ENCODE results near the gene ARHGEF12. TPM values are rescaled to one million over a fixed set of nuclear protein-coding genes. Genes with fewer than 3 reads are reported as not detected.
A peak's percentile ranks its signal among the peaks of the same experiment; 100 is the strongest.

ARHGEF12 gene
- total RNA-seq, 2 donors from 2014 or later, result 11.2 to 14.2 TPM

DNA sequence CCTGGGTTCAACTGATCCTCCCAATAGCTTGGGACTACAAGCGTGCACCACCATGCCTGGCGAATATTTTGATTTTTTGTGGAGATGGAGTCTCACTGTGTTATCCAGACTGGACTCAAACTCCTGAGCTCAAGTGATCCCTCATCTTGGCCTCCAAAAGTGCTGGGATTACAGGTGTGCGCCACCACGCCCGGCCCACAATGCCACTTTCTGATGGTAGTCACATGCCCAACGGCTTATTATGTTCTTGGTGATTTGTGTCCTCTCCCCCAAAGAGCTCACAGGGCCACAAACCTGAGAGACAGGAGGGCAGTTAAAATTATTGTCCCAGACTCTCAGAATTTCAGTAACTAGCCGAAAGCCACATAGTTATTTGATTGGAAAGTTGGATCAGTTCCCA, 185.0 kb downstream of the ARHGEF12 start:
- DNase-seq (ENCODE audit: low spot score in 2 of 2) (no peak), ATAC-seq (no peak)
- H3K27ac Mint-ChIP-seq, result no peak overlapping the region
- no peaks in the 10 kb centered on the region for H3K9me3 Mint-ChIP-seq
- no peaks in the 10 kb centered on the region for H3K36me3 Mint-ChIP-seq

DNA sequence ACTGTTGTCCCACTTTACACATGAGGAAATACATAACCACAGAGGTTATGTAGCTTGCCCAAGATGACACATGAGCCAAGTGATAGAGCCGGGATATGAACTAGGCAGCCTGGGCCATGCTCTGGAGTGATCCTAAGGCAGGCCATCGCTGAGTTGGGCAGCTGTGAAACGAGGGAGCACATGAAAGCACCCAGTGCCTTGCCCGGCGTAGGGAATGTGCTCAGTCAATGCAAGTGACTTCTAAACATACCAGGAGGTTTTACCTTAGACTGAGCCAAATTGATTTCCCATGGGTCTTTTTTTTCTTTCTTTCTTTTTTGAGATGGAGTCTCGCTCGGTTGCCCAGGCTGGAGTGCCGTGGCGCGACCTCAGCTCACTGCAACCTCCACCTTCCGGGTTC, 185.8 kb downstream of the ARHGEF12 start:
- ATAC-seq (no peak), DNase-seq (ENCODE audit: low spot score in 2 of 2) (no peak)
- Mint-ChIP-seq H3K36me3 (no peaks in the 10 kb centered on the region), H3K27ac (no peak overlapping the region), H3K9me3 (no peaks in the 10 kb centered on the region)

DNA sequence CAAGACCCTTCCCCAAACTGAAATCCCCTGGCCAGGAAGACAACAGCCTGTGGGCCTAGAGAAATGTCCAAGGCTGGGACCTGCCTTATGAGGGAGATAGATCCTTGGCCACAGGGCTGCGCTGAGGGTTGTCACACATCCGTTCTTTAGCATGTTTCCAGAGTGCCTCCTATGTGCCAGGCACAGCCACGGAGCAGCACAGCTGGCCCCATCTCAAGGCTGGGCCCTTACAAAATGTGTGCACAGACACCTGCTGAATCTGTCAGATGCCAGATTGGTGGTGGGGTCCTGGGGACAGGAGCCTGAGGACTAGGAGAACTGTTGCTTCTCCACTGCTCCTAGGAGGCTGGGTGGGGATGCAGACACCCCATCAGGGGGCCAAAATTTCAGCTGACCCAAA, 186.5 kb downstream of the ARHGEF12 start:
- Mint-ChIP-seq H3K9me3 (no peaks in the 10 kb centered on the region), H3K27ac (no peak overlapping the region), H3K36me3 (no peaks in the 10 kb centered on the region)
- ATAC-seq, result no peak
- DNase-seq (ENCODE audit: low spot score in 2 of 2), result peak in 1 of 2 donors; percentile 35

DNA sequence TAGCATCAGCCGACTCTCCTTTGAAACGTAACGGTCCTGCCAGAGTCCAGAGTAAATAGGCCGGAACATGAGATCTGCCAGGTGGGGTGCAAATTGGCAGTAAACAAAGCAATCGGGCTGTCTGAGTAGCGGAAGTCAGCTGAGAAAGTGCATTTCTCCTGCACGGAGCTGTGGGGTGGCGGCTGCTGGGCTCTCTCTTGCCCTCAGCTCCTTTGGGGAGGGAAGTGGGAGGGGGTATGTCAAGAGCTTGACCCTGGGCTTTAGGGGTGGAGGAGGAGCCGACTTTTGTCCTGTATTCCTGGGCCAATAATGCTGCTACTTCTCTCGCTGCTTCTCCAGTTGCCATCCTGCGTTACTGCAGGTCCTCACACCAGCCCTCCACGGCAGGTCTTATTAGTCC, 187.0 kb downstream of the ARHGEF12 start:
- ATAC-seq, result no peak
- DNase-seq (ENCODE audit: low spot score in 2 of 2), result no peak
- H3K36me3 Mint-ChIP-seq, result no peaks in the 10 kb centered on the region
- no peaks in the 10 kb centered on the region for H3K9me3 Mint-ChIP-seq
- no peak overlapping the region for H3K27ac Mint-ChIP-seq

DNA sequence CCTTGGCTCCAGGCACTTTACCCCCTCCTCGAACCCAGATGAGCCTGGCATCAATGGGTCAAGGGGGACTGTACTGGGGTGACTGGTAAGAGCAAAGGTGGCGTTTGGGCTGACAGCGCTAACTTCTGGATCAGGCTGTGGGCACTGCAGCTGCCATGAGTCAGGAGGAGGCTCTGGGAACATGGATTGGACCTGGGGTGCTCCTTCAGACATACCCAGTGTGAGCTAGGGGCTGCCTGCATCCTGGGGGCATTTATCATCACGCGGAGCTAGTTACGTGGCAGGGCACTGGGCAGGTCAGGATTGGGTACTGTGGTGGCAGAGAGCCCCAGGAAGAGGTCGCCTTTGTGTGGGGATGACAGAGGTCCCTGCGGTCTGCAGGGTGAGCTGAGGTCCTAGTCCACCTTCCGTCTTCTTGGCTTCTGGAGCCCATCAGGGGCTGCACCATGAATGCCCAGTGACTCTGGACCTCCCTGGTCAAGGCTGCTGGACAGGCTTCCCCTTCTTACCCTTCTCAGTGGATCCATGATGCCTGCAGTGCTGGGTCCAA, 188.4 kb downstream of the ARHGEF12 start:
- Mint-ChIP-seq H3K27ac (no peak overlapping the region), H3K36me3 (no peaks in the 10 kb centered on the region), H3K9me3 (no peaks in the 10 kb centered on the region)
- ATAC-seq (no peak), DNase-seq (ENCODE audit: low spot score in 2 of 2) (no peak)

DNA sequence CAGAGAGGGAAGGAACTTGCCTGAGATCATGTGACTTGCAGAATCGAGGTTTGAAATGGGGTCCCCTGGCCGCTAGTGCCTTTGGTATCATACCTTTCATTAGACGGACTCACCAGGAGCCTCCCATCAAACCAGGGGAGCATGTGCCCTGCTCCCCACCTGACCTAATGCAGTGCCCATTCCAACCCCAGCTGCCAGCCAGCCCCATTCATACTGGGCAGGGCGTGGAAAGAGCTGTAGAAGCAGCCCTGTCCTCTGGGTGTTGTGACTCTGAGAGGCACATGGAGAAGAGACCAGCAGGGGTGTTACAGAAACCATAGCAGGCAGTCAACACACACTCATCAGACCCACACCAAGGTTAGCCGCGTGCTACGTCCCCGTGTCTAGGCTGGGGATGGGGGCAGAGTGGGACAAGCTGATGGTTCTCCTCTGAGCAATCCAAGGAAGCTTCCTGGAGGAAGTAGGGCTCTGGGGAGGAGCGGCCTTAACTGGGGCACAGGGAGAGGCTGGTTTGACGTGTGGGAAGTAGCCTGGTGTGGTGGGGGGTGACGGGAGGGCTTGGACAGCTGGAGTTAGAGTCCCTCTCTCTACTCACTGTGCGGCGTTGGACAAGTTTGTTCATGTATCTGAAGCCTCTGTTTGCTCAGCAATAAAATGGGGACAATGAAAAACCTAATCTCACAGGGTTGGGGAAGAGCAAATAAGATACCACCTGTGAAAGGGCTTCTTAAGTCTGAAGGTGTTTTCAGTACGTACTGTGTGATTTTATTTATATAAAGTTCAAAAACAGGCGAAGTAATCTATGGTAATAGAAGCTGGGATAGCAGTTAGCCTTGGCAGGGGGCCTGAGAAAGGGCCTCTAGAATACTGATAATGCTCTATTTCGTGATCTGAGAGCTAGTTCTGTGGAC, 189.3 kb downstream of the ARHGEF12 start:
- ATAC-seq, result no peak

DNA sequence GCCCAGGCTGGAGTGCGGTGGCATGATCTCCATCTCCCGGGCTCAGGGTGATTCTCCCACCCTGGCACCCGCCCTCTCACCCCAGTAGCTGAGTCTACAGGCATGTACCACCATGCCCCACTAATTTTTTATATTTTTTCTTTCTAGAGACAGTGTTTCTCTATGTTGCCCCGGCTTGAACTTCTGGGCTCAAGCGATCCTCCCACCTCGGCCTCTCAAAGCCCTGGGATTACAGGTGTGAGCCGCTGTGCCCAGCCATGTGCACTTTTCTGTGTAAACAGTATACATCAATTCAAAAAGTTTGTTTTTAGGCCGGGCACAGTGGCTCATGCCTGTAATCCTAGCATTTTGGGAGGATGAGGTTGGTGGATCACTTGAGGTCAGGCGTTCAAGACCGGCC, 190.0 kb downstream of the ARHGEF12 start:
- H3K27ac Mint-ChIP-seq, result no peak overlapping the region
- DNase-seq (ENCODE audit: low spot score in 2 of 2) (no peak), ATAC-seq (no peak)
- H3K36me3 Mint-ChIP-seq, result no peaks in the 10 kb centered on the region
- H3K9me3 Mint-ChIP-seq, result no peaks in the 10 kb centered on the region

More for the DNA sequence above, 189.3 kb downstream of the ARHGEF12 start:
- no peak overlapping the region for H3K27ac Mint-ChIP-seq
- H3K36me3 Mint-ChIP-seq, result no peaks in the 10 kb centered on the region
- no peaks in the 10 kb centered on the region for H3K9me3 Mint-ChIP-seq
- no peak for DNase-seq (ENCODE audit: low spot score in 2 of 2)

DNA sequence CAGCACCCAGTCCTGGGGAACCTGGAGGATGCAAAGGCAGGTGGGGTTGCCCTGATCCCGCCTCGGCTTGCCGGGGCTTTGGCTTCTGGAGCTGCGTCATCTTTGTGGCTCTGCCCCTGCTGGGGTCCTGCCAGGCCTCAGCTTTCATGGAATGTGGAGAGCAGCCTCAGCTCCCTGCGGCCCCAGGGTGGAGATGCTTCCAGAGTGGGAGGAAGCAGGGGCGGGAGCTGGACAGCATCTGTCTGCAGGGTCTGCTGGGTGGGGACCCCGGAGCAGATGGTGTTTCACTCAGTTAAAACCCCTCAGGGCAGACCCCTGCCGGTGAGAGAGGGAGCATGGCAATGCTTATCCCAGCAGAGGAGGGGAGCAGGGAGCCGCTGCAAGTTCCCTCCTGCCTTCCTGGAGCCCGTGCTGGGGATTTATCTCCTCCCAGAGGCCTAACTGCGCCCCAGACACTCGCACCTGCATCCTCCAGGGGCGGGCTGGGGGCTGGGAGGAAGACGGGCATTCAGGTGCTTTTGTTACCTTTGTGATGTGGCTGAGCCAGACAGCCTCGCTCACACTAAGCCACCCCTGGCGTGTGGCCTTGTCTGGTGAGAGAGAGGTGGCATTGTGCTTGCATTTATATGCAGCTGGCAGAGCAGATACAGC, 191.0 kb downstream of the ARHGEF12 start:
- no peak overlapping the region for H3K27ac Mint-ChIP-seq
- no peak for DNase-seq (ENCODE audit: low spot score in 2 of 2)
- H3K9me3 Mint-ChIP-seq, result no peaks in the 10 kb centered on the region
- ATAC-seq, result no peak
- no peaks in the 10 kb centered on the region for H3K36me3 Mint-ChIP-seq

DNA sequence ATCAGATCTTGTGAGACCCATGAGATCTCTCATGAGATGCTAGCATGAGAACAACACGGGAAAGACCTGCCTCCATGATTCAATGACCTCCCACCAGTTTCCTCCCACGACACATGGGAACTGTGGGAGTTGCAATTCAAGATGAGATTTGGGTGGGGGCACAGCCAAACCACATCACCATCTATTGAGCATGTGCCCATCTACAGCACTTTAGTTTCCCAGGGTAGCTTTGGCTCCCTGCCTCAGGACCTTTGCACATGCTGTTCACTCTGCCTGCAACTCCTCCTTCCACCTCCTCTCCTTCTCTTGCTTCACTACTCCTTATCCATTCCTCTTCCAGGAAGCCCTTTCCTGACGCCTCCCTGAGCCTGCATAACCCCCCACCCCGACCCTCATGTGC, 192.5 kb downstream of the ARHGEF12 start:
- Mint-ChIP-seq H3K9me3 (no peaks in the 10 kb centered on the region), H3K27ac (no peak overlapping the region), H3K36me3 (no peaks in the 10 kb centered on the region)
- ATAC-seq (no peak), DNase-seq (ENCODE audit: low spot score in 2 of 2) (no peak)

DNA sequence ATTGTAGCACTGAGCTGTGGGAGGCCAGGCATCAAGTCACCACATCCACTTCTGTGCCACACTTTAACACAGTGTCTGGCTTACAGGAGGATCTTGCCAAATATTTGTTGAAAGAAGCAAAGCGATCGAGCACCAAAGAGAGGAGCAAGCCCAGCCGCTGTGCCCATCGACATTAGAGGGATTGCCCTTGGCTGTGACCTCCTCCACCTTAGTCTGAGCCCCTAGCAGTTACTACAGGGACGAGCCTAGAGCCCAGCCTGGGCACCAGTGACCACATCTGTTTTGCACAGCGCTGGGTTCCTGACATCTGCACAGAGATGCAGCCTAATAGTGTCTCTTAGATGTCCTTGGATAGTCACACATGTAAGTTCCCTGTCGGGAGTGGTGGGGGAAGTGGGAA, 193.0 kb downstream of the ARHGEF12 start:
- ATAC-seq (no peak), DNase-seq (ENCODE audit: low spot score in 2 of 2) (no peak)
- Mint-ChIP-seq H3K36me3 (no peaks in the 10 kb centered on the region), H3K27ac (no peak overlapping the region), H3K9me3 (no peaks in the 10 kb centered on the region)

DNA sequence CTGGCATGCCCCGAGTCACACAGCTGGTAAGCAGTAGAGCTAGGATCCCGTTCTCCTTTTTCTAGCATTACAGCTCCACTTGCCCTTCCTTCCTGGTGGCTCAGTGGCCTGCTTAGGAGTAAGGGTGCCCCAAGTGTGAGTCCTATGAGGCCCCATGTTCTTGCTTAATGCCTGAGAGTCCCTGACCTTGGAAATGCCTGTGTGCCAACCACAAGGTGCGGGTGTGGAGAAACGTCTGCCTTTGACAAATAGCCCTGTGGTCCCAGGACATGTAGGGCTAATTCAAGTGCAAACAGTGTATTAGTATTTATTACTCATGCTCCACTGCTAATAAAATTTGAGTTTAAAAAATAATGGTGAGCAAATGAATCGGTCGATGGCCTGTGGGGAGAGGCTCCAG, 193.7 kb downstream of the ARHGEF12 start:
- no peak for DNase-seq (ENCODE audit: low spot score in 2 of 2)
- Mint-ChIP-seq H3K9me3 (no peaks in the 10 kb centered on the region), H3K27ac (no peak overlapping the region), H3K36me3 (no peaks in the 10 kb centered on the region)
- no peak for ATAC-seq

DNA sequence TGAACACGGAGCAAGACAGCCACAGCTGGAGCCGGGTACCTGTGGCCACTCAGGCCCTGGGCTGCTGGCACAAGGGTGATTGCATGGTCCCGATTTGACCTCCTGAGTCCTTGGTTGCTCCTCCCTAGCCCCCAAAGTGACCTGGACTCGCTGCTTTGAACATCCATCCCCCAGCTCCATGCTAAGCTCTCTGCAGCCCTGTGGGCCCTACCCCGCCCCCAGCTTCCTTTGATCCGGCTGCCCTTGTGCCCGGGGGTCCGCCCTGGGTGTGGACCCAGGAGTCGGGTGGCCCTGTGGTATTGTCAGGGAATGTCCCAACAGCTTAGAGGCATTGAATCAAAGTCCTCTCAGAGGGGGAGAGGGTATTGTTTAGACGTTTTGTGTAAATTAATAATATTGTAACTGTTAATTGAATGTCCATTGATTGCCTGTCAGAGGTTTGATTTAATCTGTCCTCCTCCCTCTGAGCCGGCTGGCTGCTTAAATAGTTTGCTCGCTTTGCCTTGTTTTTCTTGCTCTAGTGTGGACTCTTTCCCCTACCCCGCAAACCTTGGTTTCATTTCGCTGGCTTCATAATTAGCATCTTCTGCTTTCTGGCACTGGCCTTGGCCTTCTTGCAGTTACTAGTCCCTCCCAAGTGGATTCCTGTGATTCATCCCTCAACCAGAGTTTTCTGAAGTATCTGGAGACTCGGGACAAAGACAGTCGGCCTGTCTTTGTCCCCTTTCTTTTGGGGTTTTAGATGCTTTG, 196.0 kb downstream of the ARHGEF12 start:
- ATAC-seq (no peak), DNase-seq (ENCODE audit: low spot score in 2 of 2) (no peak)
- Mint-ChIP-seq H3K9me3 (no peaks in the 10 kb centered on the region), H3K27ac (no peak overlapping the region), H3K36me3 (no peaks in the 10 kb centered on the region)

DNA sequence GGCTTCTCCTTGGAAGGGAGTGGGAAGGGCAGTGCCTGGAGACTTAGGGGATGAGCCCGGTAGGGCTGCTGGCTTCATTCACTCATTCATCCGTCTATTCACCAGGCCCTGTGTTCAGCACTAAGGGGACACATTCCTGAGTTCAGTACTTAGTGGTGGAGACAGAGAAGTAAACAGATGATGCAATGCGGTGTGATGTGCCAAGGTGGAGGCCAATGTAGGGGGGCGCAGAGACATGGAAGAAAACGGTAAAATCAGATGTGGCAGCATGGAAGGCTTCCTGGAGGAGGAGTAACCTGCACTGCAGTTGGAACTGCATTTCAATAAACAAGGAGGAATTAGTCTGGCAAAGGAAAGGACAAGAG, 196.6 kb downstream of the ARHGEF12 start:
- H3K36me3 Mint-ChIP-seq, result no peaks in the 10 kb centered on the region
- no peak overlapping the region for H3K27ac Mint-ChIP-seq
- DNase-seq (ENCODE audit: low spot score in 2 of 2) (no peak), ATAC-seq (no peak)
- no peaks in the 10 kb centered on the region for H3K9me3 Mint-ChIP-seq

DNA sequence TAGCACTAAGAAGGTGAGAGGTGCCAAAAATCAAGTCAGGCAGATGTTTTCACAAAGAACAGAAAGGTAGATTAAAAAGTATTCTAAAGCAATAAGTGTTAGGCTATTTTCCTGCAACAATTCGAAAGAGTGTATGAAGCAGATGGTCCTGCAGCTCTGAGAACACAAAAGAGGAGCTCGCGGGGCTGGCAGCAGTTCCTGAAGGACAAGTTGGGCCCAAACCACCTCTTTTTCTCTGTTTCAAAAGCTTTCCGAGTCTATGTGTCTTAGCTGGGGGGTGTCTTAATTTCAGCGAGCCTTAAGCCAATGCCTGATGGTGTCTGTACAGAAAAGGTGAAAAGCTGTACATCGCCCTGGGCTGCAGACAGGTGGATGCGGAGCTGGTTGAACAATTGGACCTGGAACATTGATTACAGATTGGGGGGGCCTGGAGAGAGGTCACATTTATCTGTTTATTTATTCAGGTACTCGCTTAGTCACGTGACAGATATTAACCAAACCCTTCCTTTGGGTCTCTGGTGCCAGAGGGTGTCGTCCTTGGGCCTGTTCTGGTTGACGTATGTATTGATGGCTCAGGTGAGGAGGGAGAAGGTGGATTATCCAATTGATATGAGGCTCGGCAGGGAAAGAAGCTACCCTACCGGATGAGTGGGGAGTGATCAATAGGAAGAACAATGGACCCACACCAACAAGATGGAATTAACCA, 200.0 kb downstream of the ARHGEF12 start:
- ATAC-seq, result no peak
- H3K27ac Mint-ChIP-seq, result no peak overlapping the region
- H3K9me3 Mint-ChIP-seq, result no peaks in the 10 kb centered on the region
- H3K36me3 Mint-ChIP-seq, result no peaks in the 10 kb centered on the region
- DNase-seq (ENCODE audit: low spot score in 2 of 2), result no peak

DNA sequence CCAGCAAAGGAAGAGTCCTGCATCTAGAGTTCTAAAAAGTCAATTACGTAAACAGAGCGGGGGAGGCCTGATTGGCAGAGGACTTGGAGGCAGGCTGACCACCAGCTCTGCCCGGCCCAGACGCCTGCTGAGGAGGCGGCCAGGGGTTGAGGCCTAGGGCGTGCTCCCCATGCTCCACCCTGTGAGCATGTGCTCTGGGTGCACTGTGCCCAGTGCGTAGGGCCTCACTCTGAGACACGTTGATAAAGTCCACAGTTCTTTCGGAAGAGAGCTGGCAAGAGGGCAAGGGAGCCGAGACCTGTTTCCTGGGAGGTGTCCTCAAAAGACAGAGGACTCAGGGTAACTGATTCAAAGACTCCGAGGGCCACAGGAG, 200.6 kb downstream of the ARHGEF12 start:
- Mint-ChIP-seq H3K27ac (no peak overlapping the region), H3K36me3 (no peaks in the 10 kb centered on the region), H3K9me3 (no peaks in the 10 kb centered on the region)
- DNase-seq (ENCODE audit: low spot score in 2 of 2) (no peak), ATAC-seq (no peak)

DNA sequence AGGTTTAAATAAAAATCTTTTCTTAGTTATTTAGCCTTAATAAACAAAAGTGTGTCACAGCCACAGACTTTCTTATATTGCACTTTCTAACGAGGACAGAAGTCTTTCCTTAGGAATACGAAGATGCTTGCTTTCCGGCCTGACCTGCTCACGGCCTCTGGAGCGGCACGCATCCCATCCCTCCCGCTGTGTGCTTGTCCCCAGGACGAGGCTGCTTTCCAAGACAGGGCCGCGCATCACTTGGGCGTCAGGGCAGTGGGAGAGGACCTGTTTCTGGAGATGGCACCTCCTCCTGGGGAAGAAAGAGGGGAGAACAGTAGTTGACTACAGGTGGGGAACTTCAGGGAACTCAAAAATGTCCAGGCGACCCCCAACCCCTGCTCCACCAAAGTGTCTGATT, 201.8 kb downstream of the ARHGEF12 start:
- H3K36me3 Mint-ChIP-seq, result no peaks in the 10 kb centered on the region
- no peak for DNase-seq (ENCODE audit: low spot score in 2 of 2)
- no peak for ATAC-seq
- H3K27ac Mint-ChIP-seq, result no peak overlapping the region
- no peaks in the 10 kb centered on the region for H3K9me3 Mint-ChIP-seq

DNA sequence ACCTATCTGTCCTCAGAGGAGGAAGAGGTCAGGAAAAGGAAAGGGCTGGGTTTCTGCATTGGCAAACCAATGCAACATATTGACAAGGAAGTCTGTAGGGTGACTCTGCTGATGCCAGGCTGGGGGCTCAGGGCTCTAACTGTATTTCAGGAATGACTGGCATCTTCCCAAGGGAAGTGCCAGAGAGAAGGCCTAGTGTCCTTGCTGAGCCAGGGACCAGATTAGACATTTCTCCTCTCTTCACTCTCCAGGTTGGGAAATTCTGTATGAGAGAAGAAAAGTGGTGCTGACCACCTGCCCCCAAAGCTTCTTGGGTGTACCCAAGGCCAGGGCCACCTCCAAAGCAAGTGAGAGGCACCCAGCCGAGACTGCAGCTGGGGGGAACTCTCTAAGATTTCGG, 202.5 kb downstream of the ARHGEF12 start:
- Mint-ChIP-seq H3K36me3 (no peaks in the 10 kb centered on the region), H3K27ac (no peak overlapping the region), H3K9me3 (no peaks in the 10 kb centered on the region)
- DNase-seq (ENCODE audit: low spot score in 2 of 2), result no peak
- ATAC-seq, result no peak

Measured in activated naive CD4-positive, alpha-beta T cell treated with anti-CD3 and anti-CD28 coated beads, Interleukin-2, amount 50 U/mL, for 72 hours (primary cell).